Measurements from ENCODE around the gene JCHAIN.
"Not testable (repeated sequence)": the region's sequence is repeated elsewhere in the genome, so short reads cannot be mapped to it uniquely, and the experiment has no call there.

JCHAIN gene

DNA sequence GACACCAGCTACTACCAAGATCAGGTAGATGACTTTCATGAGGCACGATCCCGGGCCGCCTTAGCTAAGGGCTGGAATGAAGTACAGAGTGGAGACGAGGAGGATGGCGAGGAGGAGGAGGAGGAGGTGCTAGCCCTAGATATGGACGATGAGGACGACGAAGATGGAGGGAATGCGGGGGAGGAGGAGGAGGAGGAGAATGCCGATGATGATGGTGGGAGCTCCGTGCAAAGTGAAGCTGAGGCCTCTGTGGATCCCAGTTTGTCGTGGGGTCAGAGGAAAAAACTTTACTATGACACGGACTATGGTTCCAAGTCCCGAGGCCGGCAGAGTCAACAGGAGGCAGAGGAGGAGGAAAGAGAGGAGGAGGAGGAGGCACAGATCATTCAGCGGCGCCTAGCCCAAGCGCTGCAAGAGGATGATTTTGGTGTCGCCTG lies 22.5 kb upstream of the JCHAIN start:
- peak; percentile 7 for DNase-seq (ENCODE audit: low spot score)

DNA sequence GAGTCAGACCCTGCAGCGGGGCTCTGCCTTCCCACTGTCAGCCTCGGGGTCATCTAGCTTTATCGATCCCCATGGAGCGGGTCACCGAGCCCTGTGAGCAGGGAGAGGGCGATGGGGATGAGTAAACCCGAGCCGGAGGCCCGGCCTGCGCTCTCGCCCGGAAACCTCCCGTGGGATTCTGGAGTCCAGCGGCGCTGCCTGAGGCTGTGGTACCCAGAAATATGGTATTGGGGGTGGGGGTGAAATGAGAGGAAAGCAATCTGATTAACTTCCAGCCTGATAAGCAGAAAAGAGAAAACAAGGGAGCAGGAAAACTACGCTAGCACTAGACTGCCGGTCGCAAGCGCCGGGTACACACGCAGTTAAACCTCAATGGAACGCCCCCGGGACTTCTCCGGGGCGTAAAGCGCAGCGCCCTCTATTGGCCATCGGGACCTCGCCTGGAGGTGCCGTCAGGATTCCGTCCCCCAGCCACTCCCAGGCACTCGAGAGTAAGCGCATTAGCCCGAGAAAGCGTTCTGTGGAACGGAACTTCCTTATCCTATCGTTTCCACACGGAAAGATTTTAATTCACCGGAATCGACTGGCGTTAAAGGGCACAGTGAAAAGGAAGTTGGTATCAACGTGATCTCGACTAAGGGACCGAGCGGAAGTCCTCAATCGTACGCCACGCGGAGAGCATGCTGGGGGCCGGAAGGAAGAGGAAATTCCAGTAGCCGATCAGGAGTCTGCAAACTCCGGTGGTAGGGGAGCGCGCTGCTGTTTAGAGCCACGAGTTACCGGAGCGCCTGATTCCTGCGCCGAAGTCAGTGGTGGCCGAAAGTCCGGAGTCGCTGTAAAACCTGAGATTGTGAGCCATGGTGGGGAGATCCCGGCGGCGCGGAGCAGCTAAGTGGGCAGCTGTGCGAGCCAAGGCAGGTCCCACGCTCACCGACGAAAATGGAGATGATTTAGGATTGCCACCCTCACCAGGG lies 21.8 kb upstream of the JCHAIN start, which contains the start of gene UTP3:
TSS of gene UTP3 (plus strand) at position 712 of the 974 bp plus-strand sequence. CDS start at position 858, 146 bp downstream.
- peak; percentile 96 for DNase-seq (ENCODE audit: low spot score)

DNA sequence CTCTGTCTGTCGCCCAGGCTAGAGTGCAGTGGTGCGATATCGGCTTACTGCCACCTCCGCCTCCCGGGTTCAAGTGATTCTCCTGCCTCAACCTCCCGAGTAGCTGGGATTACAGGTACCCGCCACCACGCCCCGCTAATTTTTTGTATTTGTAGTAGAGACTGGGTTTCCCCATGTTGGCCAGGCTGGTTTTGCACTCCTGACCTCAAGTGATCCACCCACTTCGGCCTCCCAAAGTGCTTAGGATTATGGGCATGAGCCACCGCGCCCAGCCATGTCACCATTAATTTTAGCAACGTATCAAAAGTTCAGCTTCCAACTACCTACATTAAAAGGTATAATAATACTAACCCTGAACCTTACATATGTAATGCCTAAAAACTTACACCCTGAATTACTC lies 21.1 kb upstream of the JCHAIN start:
- no peak for DNase-seq (ENCODE audit: low spot score)

DNA sequence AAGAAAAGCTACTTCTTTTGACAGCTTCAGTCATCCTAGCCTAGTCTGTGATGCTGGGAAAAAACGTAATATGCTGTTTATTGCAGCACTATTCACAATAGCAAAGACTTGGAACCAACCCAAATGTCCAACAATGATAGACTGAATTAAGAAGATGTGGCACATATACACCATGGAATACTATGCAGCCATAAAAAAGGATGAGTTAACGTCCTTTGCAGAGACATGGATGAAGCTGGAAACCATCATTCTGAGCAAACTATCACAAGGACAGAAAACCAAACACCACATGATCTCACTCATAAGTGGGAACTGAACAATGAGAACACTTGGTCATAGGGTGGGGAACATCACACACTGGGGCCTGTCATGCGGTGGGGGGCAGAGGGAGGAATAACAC lies 15.8 kb upstream of the JCHAIN start:
- not testable (repeated sequence) for DNase-seq (ENCODE audit: low spot score)

DNA sequence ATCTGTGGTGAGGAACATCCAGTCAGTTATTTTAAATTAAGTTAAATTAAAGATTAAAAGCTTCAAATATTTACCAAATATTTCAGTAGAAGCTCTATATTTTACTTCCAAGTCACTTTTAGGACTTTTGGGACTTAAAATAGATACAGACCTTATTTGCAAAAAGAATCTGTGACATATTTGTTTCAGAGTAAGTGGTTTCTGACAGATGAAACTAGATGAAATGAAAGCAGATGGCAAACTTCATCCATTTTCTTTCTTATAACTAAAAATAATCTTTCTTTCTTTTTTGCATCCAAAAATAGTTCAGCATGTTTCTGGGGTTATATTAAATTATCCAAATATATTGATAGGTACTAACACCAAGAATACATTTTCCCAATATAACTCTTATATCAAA lies 15.4 kb upstream of the JCHAIN start:
- no peak for DNase-seq (ENCODE audit: low spot score)

DNA sequence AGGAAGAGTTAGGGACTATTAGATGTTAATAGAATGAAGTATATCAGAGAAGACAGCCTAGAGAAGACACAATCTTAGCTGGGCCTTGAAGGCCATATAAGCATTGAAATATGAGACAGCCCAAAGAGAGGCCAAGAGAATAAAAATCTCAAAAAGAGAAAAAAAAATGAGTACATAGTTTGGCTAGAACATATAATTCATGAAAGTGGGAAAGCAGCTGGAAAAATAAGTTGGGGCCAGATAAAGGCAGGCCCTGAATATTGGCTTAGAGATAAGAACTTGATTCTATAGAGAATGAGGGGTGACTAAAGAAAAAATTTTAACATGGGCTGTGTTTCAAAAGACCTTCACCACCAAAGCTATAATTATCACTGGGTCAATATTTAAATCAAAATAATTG lies 14.6 kb upstream of the JCHAIN start:
- DNase-seq (ENCODE audit: low spot score): no peak

DNA sequence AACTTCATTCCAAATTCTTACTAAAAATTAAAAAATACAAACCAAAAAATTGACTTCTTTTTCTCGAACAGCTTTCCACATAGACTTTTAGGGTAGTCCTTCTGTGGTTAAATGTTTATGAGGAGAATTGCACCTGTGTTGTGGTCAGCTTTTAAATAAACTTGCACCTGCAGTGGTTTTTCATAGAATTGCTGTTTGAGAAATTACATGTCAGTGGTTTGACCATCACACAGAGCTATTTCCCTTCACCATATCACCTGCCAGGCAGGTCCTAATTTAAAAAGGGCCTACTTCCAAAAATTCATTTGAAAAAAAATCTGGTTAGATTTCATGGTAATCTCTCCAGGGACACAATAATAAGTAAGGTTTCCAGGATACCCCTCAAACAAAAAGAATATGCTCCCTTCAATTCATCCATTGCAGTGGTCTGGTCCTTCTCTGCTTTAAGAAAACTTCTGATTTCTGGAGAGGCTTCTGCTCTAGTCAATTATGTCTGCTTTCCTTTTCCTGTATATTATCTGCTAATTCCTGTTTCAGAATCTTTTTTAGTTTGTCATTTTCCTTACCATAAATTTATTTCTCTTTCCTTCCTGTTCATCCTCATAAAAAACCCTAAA lies 12.2 kb upstream of the JCHAIN start:
- peak; percentile 17 for DNase-seq (ENCODE audit: low spot score)

DNA sequence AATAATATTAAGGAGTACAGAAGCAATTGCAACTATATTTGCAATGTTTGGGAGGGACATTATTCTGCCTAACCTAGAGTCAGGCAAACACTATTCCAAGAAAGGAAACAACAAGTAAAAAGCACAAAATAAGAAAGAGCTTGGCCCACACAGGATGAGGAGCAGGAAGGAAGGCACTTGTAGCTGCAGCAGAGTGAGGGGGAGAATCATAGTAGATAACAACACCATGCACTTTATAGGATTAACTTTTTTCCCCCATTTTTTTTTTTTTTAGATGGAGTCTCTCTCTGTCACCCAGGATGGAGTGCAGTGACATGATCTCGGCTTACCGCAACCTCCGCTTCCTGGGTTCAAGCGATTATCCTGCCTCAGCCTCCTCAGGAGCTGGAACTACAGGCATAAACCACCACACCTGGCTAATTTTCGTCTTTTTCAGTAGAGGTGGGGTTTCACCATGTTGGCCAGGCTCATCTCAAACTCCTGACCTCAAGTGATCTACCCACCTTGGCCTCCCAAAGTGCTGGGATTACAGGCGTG lies 10.3 kb upstream of the JCHAIN start:
- DNase-seq (ENCODE audit: low spot score): no peak

DNA sequence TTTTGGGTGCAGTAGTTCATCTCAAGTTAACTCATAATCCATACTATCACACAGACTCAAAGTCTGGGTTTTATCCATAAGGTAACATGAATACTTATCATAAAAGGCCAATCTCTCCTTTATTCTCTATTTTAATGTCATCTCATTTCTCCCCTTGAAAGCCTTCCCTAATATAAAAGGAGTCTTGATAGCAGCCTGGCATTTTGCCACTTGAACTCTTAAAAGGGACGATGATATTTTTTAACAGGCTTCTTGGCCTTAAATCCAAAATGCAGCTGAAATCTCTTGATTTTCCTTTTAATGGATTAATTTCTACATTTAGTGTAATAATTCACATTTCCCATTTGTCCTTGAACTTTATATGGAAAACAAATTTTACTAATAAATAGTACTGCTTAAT lies 8.4 kb upstream of the JCHAIN start:
- no peak for DNase-seq (ENCODE audit: low spot score)

DNA sequence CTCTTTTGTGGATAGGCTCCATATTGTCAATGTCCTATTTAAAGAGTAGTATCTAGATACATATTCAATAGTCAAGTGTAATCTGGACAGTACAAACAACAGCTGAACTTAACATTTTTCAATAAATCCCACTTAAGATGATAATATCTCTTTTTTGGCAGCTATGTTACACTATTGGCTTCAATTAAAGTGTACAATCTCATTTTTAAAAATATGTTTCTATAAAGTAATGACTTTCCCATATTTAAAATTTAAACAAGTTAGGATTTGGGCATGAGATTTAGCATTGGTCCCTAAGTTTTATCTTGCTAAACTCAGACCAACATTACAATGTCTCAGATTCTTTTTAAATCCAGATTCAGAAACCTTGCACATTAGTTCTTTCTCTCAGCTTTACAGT lies 7.9 kb upstream of the JCHAIN start:
- DNase-seq (ENCODE audit: low spot score): no peak

DNA sequence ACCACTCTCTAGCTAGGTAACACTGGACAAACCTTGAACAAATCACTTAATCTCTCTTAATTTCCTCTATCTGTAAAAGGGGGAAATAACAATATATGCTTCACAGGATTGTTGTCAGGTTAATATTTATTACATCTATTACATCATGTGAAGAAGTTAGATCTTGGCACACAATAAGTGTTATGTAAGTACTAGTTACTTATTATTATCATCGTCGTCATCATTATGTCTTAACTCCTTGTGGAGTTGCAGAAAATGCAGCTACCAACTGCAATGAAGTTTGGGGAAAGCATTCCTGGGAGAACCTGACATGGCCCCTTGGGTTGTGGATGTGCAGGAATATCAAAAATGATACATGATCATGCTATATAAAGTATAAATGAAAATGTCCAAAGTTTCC lies 4.8 kb upstream of the JCHAIN start:
- DNase-seq (ENCODE audit: low spot score): no peak

DNA sequence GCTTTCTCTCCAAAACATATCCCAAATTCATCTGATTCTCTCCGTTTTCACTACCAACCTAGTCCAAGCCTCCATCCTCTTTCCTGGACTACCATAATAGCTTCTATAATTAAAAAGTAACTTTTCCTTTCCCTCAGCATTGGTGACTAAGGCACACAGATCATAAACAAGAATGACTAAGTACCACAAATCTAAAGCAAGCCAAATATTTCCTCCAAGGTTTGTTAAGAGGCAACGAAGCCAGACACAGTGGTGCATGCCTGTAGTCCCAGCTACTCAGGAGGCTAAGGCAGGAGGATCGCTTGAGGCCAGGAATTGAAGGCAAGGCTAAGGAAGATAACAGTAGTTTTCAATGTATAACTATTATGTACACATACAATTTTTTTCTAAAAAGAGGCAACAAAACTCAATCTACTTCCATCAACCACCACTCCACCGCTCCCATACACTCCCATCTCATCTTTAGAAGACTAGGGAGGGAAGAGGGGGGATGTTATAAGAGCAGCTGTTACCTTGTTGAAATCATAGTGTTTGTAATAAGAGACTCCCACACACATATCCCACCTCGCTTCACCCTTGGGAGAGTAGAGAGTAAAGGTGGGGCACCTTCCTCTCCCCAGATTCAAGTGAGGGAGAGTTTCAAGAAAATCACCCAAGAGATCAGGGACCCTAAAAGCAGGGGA lies 4.2 kb upstream of the JCHAIN start:
- DNase-seq (ENCODE audit: low spot score): no peak

DNA sequence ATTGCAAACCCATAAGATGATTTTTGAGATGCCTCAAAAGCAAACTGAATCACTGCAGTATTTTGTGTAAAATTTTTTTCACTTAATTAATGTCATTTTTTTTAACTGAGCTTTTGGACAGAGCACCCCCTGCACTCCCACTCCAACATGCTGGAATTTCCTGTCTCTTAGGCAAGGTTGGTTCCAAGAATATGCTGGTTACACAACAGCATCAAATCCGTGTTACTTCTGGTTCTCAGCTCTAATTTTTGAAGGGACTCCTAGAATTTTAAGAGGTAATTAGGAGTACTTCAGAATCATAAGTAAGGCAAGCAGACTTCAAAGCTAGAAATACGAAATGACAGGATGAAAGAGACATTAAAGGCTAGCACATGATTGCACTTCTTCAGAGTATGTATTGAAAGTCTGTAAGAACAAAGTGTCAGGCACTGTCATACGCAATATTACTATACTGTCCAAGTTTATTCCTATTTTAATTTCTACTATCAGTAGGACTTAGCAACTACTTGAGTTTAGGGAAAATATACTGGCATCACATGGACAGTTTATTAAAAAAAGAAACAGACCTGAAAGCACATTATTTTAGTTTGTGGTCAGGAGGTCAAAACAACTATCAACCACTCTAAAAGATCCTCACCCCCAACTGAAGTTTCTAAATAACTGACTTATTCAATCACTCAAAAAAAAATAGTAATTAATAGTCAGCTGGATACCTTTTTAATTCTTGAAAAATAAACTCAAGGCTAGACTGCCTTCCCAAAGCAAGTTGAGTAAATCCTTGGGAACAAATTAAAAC lies 1.6 kb upstream of the JCHAIN start:
- DNase-seq (ENCODE audit: low spot score): no peak

DNA sequence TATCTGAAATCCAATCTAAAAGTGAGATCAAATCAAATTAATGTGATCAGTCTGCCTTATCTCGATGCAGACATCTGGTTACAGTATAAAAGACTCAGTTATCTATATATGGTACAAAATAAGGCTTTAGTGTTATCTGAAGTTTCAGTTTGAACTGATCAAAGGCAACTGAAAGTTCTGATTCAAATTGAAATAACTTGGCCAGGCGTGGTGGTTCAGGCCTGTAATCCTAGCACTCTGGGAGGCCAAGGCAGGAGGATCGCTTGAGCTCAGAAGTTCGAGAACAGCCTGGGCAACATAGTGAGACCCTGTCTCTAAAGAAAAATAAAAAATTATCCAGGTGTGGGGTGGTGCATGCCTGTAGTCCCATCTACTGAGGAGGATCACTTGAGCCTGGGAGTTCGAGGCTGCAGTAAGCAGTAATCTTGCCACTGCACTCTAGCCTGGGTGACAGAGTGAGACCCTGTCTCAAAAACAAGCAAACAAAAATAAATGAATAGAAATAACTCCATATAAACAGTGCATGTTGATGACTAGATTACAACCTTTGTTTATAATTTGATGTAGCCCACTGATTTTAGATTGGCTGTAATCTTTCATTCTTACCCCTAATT lies 4.9 kb downstream of the JCHAIN start:
- not testable (repeated sequence) for DNase-seq (ENCODE audit: low spot score)

DNA sequence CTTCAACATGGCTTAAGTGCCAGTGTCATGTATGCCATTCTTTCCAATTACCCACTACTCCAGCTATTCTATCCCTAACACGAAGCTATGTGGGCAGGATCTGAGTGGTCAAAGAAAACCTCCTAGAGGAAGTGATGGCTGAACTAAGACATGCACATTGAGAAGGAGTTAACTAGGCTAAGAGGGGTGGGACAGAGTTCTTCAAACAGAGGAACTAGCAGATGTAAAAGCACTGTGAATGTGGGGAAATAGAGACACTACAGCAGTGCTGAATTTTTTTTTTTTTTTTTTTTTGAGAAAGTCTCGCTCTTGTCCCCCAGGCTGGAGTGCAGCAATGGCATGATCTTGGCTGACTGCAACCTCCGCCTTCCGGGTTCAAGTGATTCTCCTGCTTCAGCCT lies 6.2 kb downstream of the JCHAIN start:
- DNase-seq (ENCODE audit: low spot score): no peak

DNA sequence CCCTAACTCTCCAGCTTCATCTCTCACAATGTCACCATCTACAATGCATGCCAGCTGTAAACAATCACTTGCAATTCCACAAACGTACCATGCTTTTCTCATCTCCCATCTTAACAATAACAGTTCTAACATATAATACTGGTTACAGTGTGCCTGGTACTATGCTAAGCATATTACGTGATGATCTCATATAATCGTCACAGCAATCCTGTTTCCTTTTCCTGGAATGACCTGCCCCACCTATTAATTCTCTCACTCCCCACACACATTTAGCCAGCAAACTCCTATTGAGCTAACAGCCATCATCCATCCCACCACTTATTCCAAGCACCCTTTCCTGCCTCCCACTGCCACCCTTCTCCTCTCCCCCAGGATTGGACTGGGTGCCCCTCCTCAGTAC lies 7.9 kb downstream of the JCHAIN start:
- no peak for DNase-seq (ENCODE audit: low spot score)

DNA sequence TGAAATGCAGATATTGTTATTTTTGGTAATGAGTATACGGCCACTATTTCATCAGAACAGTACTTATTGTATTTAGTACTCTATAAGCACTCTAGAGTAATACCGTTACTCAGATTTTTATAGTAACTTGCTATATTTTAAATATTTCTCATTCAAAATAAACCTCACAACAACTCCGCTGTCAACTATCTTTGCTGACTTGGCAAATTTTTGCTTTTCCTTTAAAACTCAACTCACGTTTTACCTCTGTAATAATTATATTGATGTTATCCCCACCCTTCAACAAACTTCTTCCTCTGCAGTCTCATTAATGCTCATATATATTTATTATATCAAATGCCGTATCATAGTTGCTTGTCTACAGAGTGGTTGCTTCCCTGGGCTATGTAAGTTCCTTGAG lies 9.0 kb downstream of the JCHAIN start:
- DNase-seq (ENCODE audit: low spot score): no peak

DNA sequence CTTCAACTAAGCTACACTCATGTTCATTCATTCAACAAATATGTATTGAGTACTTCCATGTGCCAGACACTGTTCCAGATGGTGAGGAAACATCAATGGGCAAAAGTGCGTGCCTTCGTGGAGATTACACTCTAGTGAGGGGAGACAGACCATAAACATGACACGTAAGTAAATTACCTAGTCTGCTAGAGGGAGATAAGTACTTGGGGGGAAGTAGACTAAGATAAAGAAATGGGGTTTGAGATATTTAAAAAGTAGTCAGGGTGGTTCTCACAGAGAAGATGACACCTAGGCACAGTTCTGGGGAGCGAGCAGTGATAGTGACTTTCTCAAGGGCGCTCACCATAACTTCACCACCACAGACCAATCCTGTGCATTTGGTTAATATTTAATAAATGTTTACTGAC lies 11.7 kb downstream of the JCHAIN start:
- DNase-seq (ENCODE audit: low spot score): no peak

DNA sequence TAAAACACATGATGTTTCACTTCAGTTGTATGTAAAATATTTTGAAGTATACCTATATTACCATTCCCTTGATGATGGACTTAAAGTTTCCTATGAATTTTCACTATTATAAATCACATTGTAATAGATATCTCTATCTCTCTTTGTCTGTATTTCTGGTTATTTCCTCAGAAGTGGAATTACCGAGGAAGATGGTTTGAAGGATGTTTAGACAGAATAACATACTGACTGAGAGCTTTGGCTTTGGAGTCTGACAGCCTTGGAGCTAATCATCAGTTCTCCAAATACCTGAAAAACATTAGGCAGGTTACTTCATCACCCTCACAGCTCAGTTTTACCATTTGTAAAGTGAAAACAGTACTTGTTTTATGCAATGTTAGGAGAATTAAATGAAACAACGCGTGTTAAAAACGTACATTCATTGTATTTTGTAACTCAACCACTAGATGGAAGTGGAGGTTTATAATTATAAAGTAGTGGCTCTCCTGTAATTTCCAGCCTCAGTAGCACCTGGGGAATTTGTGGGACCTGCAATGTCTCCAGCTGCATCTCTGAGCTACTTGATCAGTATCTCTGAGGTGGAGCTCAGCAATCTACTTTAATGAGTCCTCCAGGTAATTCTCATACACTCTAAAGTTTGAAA lies 14.3 kb downstream of the JCHAIN start:
- peak; percentile 48 for DNase-seq (ENCODE audit: low spot score)

DNA sequence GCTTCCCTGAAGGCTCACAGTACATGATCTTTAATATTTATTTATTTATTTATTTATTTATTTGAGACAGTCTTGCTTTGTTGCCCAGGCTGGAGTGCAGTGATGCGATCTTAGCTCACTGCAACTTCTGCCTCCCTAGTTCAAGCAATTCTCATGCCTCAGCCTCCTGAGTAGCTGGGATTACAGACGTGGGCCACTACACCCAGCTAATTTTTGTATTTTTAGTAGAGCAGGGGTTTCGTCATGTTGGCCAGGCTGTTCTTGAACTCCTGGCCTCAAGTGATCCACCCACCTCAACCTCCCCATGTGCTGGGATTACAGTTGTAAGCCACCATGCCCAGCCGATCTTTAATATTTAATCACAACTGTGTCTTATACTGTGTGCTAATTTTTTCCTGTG lies 15.6 kb downstream of the JCHAIN start:
- DNase-seq (ENCODE audit: low spot score): not testable (repeated sequence)

DNA sequence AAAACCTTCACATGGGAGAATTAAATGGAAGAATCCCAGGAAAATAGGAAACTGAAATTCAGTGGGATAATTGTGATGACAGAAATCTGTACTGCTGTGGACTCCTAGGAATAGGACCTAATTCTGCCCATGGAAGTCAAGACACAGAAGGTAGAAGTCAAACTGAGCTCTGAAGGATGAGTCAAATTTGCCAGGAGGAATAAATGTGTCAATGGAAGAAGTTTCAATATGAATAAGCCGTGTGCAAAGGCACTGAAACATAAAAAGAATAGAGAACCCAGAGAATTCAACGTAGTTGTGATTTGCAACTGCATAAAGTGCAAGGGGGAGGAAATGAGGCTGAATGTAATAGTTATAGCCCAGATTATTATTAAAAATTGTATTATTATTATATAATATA lies 26.1 kb downstream of the JCHAIN start:
- no peak for DNase-seq (ENCODE audit: low spot score)
